B cell (primary cell): ENCODE results near the gene FAIM2. TPM values are rescaled to one million over a fixed set of nuclear protein-coding genes. Genes with fewer than 3 reads are reported as not detected.

Experiments
- ATAC-seq: fragments of 200-7000 bp; cut with Tn5 transposase; one replicate; pipeline ENCODE4 v1.10.0; 2021; ENCODE audit warnings: low read depth, mild to moderate bottlenecking, moderate number of reproducible peaks, moderate library complexity
- CTCF ChIA-PET: fragments of 350-600 bp; sonication (Branson Sonifier 250); formaldehyde crosslinking; loops from one replicate; lab custom pipeline; 2021; ENCODE audit warnings: antibody characterized with exemption, inconsistent platforms; lab: Charles Lee
- POLR2A ChIA-PET: fragments of 350-600 bp; sonication (Branson Sonifier 250); formaldehyde crosslinking; loops from one replicate; lab custom pipeline; 2021; ENCODE audit warnings: antibody characterized with exemption; lab: Charles Lee
- DNase-seq: peaks from one replicate; pipeline ENCODE4 v3.0.0; 2013
- H2AFZ ChIP-seq: 2 replicates; pipeline ENCODE4 v1.6.1; 2012; ENCODE audit warnings: mild to moderate bottlenecking, low read depth, low read length; ENCODE audit not compliant: insufficient read depth, poor library complexity, severe bottlenecking
- H3K27ac ChIP-seq, 2 donors: 1 replicate in 1 of 2; 2 replicates in 1 of 2; pipeline ENCODE4 v1.5.1; 2012 to 2013; ENCODE audit warnings: low read length in 2 of 2, mild to moderate bottlenecking in 2 of 2, moderate library complexity in 1 of 2
- H3K27me3 ChIP-seq, 4 experiments: fragments of 200-600 bp in 1 of 4; sonication (generic) in 1 of 4; replicated peaks in 1 of 4; 1 replicate in 2 of 4; 2 replicates in 2 of 4; pipeline versions ENCODE4 v1.6.1 to v1.7.0; 2013 to 2016; ENCODE audit warnings: low read length in 3 of 4, mild to moderate bottlenecking in 2 of 4, mixed read lengths in 1 of 4, moderate library complexity in 1 of 4; ENCODE audit not compliant: insufficient read depth in 4 of 4, control insufficient read depth in 3 of 4; ENCODE audit errors: control extremely low read depth in 1 of 4
- H3K36me3 ChIP-seq, 2 experiments: replicated peaks in 1 of 2; 1 replicate in 1 of 2; 2 replicates in 1 of 2; pipeline versions ENCODE4 v1.6.1 to v1.7.1; 2013; ENCODE audit warnings: low read length in 1 of 2; ENCODE audit not compliant: insufficient read depth in 2 of 2, control insufficient read depth in 1 of 2; ENCODE audit errors: control extremely low read depth in 1 of 2, extremely low read depth in 1 of 2
- H3K4me1 ChIP-seq, 2 donors: fragments of 200-600 bp in 1 of 2; sonication (generic) in 1 of 2; 1 replicate in 1 of 2; 2 replicates in 1 of 2; pipeline versions ENCODE4 v1.5.1 to v1.6.1; 2013 to 2017; ENCODE audit warnings: low read length in 2 of 2; ENCODE audit not compliant: control insufficient read depth in 2 of 2, insufficient read depth in 2 of 2
- H3K4me2 ChIP-seq: replicated peaks from 2 replicates; pipeline ENCODE3; 2012; ENCODE audit warnings: mild to moderate bottlenecking, low read depth, low read length; ENCODE audit not compliant: poor library complexity, severe bottlenecking
- H3K4me3 ChIP-seq, 5 experiments: fragments of 200-600 bp in 1 of 5; sonication (generic) in 1 of 5; 1 replicate in 3 of 5; 2 replicates in 2 of 5; pipeline versions ENCODE4 v1.5.1 to v1.7.0; 2011 to 2016; ENCODE audit warnings: low read length in 4 of 5, mild to moderate bottlenecking in 4 of 5, low read depth in 2 of 5, control low read depth in 1 of 5, moderate library complexity in 1 of 5; ENCODE audit not compliant: insufficient read depth in 1 of 5; ENCODE audit errors: control extremely low read depth in 1 of 5, extremely low read depth in 1 of 5
- H3K79me2 ChIP-seq: fragments of 200-600 bp; sonication (generic); one replicate; pipeline ENCODE4 v1.6.0; 2016; ENCODE audit warnings: low read length; ENCODE audit not compliant: control insufficient read depth, insufficient read depth
- H3K9ac ChIP-seq: fragments of 200-600 bp; sonication (generic); 2 replicates; pipeline ENCODE4 v1.6.1; 2017; ENCODE audit warnings: mild to moderate bottlenecking, low read length, moderate library complexity
- H3K9me3 ChIP-seq, 3 donors: one replicate each; pipeline versions ENCODE4 v1.6.1 to v1.7.1; 2013; ENCODE audit warnings: low read length in 2 of 3; ENCODE audit not compliant: control insufficient read depth in 2 of 3, insufficient read depth in 1 of 3; ENCODE audit errors: control extremely low read depth in 1 of 3
- H4K20me1 ChIP-seq: 2 replicates; pipeline ENCODE4 v1.6.0; 2012; ENCODE audit warnings: mild to moderate bottlenecking, low read length; ENCODE audit not compliant: insufficient read depth, control insufficient read depth, poor library complexity, severe bottlenecking
- H3K27ac Mint-ChIP-seq: one replicate; pipeline ENCODE4 v1.8.0; 2021; ENCODE audit warnings: mixed read lengths
- H3K27me3 Mint-ChIP-seq: one replicate; pipeline ENCODE4 v1.8.0; 2021; ENCODE audit warnings: mixed read lengths
- H3K4me1 Mint-ChIP-seq: one replicate; pipeline ENCODE4 v1.8.0; 2021; ENCODE audit warnings: mixed read lengths
- H3K4me3 Mint-ChIP-seq: one replicate; pipeline ENCODE4 v1.8.0; 2021; ENCODE audit warnings: mixed read lengths
- H3K9me3 Mint-ChIP-seq: one replicate; pipeline ENCODE4 v1.8.0; 2022; ENCODE audit warnings: mixed read lengths; ENCODE audit not compliant: insufficient read depth
- CTCF ChIP-seq: fragments of 200-600 bp; IDR thresholded peaks from one replicate; pipeline ENCODE4 v1.8.0; 2022; ENCODE audit warnings: antibody characterized with exemption, mild to moderate bottlenecking
- EZH2 ChIP-seq: IDR thresholded peaks from 2 replicates; pipeline ENCODE4 v1.6.1; 2012; ENCODE audit warnings: borderline replicate concordance, low read depth, mild to moderate bottlenecking, moderate library complexity, low read length; ENCODE audit not compliant: insufficient read depth, poor library complexity, severe bottlenecking
- WGBS: methylation state at CpG from one replicate; pipeline ENCODE4 v1.1.5; 2013; ENCODE audit warnings: missing lambda C conversion rate; ENCODE audit not compliant: insufficient coverage; 5-methylcytosine and 5-hydroxymethylcytosine counted together
- intact Hi-C: fragments of 100-400 bp; cut with micrococcal nuclease; formaldehyde crosslinking; loops from one replicate; pipeline ENCODE4 v1.10.0; 2022
- polyA plus RNA-seq: library from polyadenylated mRNA; depleted of rRNA; stranded (reverse); fragments of >200 nt; gene quantifications from 2 replicates; pipeline ENCODE4 v1.2.3, GENCODE V29; 2012
- total RNA-seq, 2 donors: library from RNA; stranded (reverse); fragments of 120-200 nt in 1 of 2; gene quantifications; 1 replicate in 1 of 2; 2 replicates in 1 of 2; pipeline versions ENCODE4 v1.2.3 to v1.2.4, GENCODE V29; 2013 to 2022

Gene FAIM2
- total and polyA plus RNA-seq, 2 donors (not counting 1 experiment from before 2014, with no cell fraction given) = not detected

GRCh38 chr12:49939307-49939706 lies 35.6 kb upstream of the FAIM2 start:
- Histone ChIP-seq H3K36me3 (no peaks in the 10 kb centered on the region), H4K20me1 (no peaks in the 10 kb centered on the region), H3K4me1 (no peaks in the 10 kb centered on the region), H3K79me2 (no peaks in the 10 kb centered on the region), H3K27me3 (no peaks in the 10 kb centered on the region), H3K9me3 (no peaks in the 10 kb centered on the region), H3K9ac (no peak overlapping the region), H2AFZ (no peak overlapping the region), H3K4me2 (no peak overlapping the region), H3K4me3 (no peak overlapping the region), H3K27ac (no peak overlapping the region)
- intact Hi-C loops = no loop called here
- DNase-seq = no peak
- CTCF ChIA-PET = no interaction called here
- Mint-ChIP-seq H3K9me3 (no peaks in the 10 kb centered on the region), H3K27me3 (peaks cover 14% of the 10 kb centered on the region), H3K27ac (no peak overlapping the region), H3K4me1 (peaks cover 7% of the 10 kb centered on the region), H3K4me3 (no peak overlapping the region)
- ATAC-seq = no peak
- POLR2A ChIA-PET = no interaction called here
- TF ChIP-seq CTCF (no peak), EZH2 (no peak)

GRCh38 chr12:49937639-49938300 lies 34.1 kb upstream of the FAIM2 start:
- Mint-ChIP-seq H3K9me3 (no peaks in the 10 kb centered on the region), H3K4me3 (no peak overlapping the region), H3K27me3 (peaks cover 14% of the 10 kb centered on the region), H3K4me1 (peaks cover 5% of the 10 kb centered on the region), H3K27ac (no peak overlapping the region)
- CTCF ChIA-PET = interaction anchor here (0.7 to 1.6 kb wide), 3 partner anchors 9 to 1141 kb away, joined by 3 to 9 read pairs (median 3); no protein-coding TSS in a partner anchor
- Histone ChIP-seq H3K9ac (no peak overlapping the region), H3K4me3 (no peak overlapping the region), H3K79me2 (no peaks in the 10 kb centered on the region), H3K4me1 (no peaks in the 10 kb centered on the region), H3K27me3 (no peaks in the 10 kb centered on the region), H3K4me2 (no peak overlapping the region), H3K36me3 (no peaks in the 10 kb centered on the region), H4K20me1 (no peaks in the 10 kb centered on the region), H2AFZ (no peak overlapping the region), H3K9me3 (no peaks in the 10 kb centered on the region), H3K27ac (no peak overlapping the region)
- ATAC-seq (no peak), DNase-seq (no peak)
- WGBS = 94% methylated on average over 5 of the region's 8 CpGs
- no peak for TF ChIP-seq EZH2
- TF ChIP-seq CTCF = no peak
- intact Hi-C loops = no loop called here
- POLR2A ChIA-PET = no interaction called here
